Adrenal gland (tissue), 12 donors: ENCODE measurements around the gene SMURF2. TPM values are rescaled to one million over a fixed set of nuclear protein-coding genes. Genes with fewer than 3 reads are reported as not detected.
"Not testable (repeated sequence)": the region's sequence is repeated elsewhere in the genome, so short reads cannot be mapped to it uniquely, and the experiment has no call there.

Experiments used
- DNase-seq, 7 donors: peaks; one replicate each; pipeline ENCODE4 v3.0.0-alpha.2; 2019 to 2020
- H3K27ac ChIP-seq, 5 donors: fragments of 200-600 bp; sonication (generic) in 4 of 5; 1 replicate in 3 of 5; 2 replicates in 2 of 5; pipeline versions ENCODE4 v1.5.1 to v1.8.0; 2016 to 2020; ENCODE audit warnings: mild to moderate bottlenecking in 1 of 5
- H3K27me3 ChIP-seq: fragments of 200-600 bp; 2 replicates; pipeline ENCODE4 v1.8.0; 2021
- H3K36me3 ChIP-seq, 2 donors: fragments of 200-600 bp; replicated peaks in 1 of 2; 1 replicate in 1 of 2; 2 replicates in 1 of 2; pipeline versions ENCODE4 v1.5.1 to v1.8.0; 2018 to 2022
- H3K4me1 ChIP-seq, 2 donors: fragments of 200-600 bp; replicated peaks in 1 of 2; 1 replicate in 1 of 2; 2 replicates in 1 of 2; pipeline versions ENCODE4 v1.5.1 to v1.8.0; 2018 to 2021
- H3K4me3 ChIP-seq, 4 donors: fragments of 200-600 bp; sonication (generic) in 3 of 4; one replicate each; pipeline ENCODE4 v1.5.1; 2016 to 2018
- H3K9me3 ChIP-seq, 3 donors: fragments of 200-600 bp; sonication (generic) in 1 of 3; replicated peaks in 1 of 3; 1 replicate in 2 of 3; 2 replicates in 1 of 3; pipeline versions ENCODE4 v1.5.1 to v1.8.0; 2016 to 2021
- POLR2A ChIP-seq, 2 donors: fragments of 450-650 bp; IDR thresholded peaks; one replicate each; pipeline ENCODE4 v1.6.1; 2017; ENCODE audit warnings: antibody characterized with exemption in 2 of 2, mild to moderate bottlenecking in 2 of 2, moderate library complexity in 1 of 2
- WGBS, 4 donors: extraction: QIAGEN DNeasy Blood & Tissue Kit in 2 of 4; methylation state at CpG; one replicate each; pipeline versions ENCODE4 v1.1.5 to v1.1.7; 2013 to 2017; 5-methylcytosine and 5-hydroxymethylcytosine counted together
- intact Hi-C, 2 donors: fragments of 100-400 bp; cut with DNase I; formaldehyde crosslinking; loops; one replicate each; pipeline versions ENCODE4 v1.14.1 to v1.15.0; 2022 to 2023
- polyA plus RNA-seq, 3 donors: library from polyadenylated mRNA; stranded (reverse); fragments of 200-250 nt in 2 of 3; fragments of 350-450 nt in 1 of 3; fragmentation: Illumina TruSeq in 1 of 3; extraction: RNeasy Lipid Tissue Mini Kit (QIAGEN cat#74804) in 1 of 3; gene quantifications; one replicate each; pipeline ENCODE4 v1.2.3, GENCODE V29; 2013 to 2014
- total RNA-seq, 9 donors: library from RNA; depleted of rRNA in 4 of 9; stranded (reverse); fragments of >200 nt in 4 of 9; fragments of 120-200 nt in 1 of 9; fragmentation: NEBNext Ultra II Directional in 1 of 9; extraction: Animal tissue kit (Norgen Biotek cat#: 25700) in 1 of 9; gene quantifications; one replicate each; pipeline versions ENCODE4 v1.1.0 to v1.2.4, GENCODE V29; 2013 to 2023
- TF ChIP-seq, protein P1 (sequence below), 6 experiments: fragments of 450-650 bp in 4 of 6; fragments of 200-600 bp in 2 of 6; sonication (generic) in 1 of 6; IDR thresholded peaks; 1 replicate in 5 of 6; 2 replicates in 1 of 6; pipeline versions ENCODE4 v1.5.1 to v1.8.0; 2016 to 2021; ENCODE audit warnings: antibody characterized with exemption in 6 of 6, mild to moderate bottlenecking in 2 of 6, moderate library complexity in 1 of 6
- donor health status: healthy with polysubstance abuse.
- donor health status: Bipolar disorder and iron deficiency.
- donor health status: DM: yes; HTN: yes; CAD: no.
- donor health status: DM: no; HTN: no; CAD: no.
- donor health status: DM: no; HTN: no; CAD: no.
- donor health status: DM: yes; HTN: yes; CAD: no.

SMURF2 gene
- total and polyA plus RNA-seq, 12 donors: 7.7 to 36.9 (median 15.0) TPM

DNA sequence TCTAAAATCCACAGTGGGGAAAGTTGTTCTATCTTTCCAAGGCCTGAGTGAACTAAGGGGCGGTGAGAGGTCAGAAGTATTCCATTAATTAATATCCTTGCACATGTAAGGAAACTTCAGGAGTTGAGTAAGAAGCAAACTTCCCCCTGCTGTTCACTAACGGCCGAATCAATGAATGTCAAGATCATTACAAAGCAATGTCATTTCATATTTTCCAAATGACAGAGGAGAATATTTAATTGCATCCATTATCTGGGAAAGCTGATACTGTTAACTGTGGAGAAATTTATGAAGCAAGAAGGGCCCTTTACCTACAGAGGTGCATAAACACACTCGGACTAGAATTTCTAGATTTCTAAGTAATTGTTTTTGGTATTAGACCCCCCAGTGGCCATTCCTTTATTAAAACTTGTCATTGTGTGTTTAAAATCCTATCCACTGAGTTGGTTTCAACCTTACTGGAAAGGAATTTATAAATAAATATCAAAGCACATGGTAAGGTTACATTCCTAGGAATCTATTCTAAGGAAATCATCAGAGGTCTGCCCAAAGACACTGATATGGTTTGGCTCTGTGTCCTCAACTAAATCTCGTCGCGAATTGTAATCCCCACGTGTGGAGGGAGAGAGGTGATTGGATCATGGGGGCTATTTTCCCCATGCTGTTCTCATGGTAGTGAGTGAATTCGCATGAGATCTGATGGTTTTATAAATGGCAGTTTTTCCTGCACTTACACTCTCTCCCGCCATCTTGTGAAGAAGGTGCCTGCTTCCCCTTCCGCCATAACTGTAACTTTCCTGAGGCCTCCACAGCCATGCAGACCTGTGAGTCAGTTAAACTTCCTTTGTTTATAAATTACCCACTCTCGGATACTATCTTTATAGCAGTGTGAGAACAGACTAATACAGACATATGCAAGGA lies 20.4 kb upstream of the SMURF2 start:
- DNase-seq: no peak
- intact Hi-C loops: no loop called here
- TF ChIP-seq, protein P1, sequence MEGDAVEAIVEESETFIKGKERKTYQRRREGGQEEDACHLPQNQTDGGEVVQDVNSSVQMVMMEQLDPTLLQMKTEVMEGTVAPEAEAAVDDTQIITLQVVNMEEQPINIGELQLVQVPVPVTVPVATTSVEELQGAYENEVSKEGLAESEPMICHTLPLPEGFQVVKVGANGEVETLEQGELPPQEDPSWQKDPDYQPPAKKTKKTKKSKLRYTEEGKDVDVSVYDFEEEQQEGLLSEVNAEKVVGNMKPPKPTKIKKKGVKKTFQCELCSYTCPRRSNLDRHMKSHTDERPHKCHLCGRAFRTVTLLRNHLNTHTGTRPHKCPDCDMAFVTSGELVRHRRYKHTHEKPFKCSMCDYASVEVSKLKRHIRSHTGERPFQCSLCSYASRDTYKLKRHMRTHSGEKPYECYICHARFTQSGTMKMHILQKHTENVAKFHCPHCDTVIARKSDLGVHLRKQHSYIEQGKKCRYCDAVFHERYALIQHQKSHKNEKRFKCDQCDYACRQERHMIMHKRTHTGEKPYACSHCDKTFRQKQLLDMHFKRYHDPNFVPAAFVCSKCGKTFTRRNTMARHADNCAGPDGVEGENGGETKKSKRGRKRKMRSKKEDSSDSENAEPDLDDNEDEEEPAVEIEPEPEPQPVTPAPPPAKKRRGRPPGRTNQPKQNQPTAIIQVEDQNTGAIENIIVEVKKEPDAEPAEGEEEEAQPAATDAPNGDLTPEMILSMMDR (IDR thresholded peaks at IDR 0.05): no peak
- no peak for TF ChIP-seq POLR2A (IDR thresholded peaks at IDR 0.05)
- no peaks in the 10 kb centered on the region for H3K4me1 ChIP-seq
- no peak overlapping the region for H3K4me3 ChIP-seq
- no peaks in the 10 kb centered on the region for H3K36me3 ChIP-seq
- no peak overlapping the region for H3K27ac ChIP-seq
- H3K9me3 ChIP-seq: no peaks in the 10 kb centered on the region
- WGBS, 4 donors: 85 to 90% (median 88%) methylated on average over 12 of the region's 12 CpGs
- no peaks in the 10 kb centered on the region for H3K27me3 ChIP-seq

- 82 to 90% (median 85%) methylated on average over 9 to 10 of the region's 10 CpGs for WGBS, 4 donors
- peak in 1 of 7 donors; percentile 21 for DNase-seq
- H3K27me3 ChIP-seq: no peaks in the 10 kb centered on the region
- TF ChIP-seq, protein P1 (IDR thresholded peaks at IDR 0.05): no peak
- TF ChIP-seq POLR2A (IDR thresholded peaks at IDR 0.05): no peak
- intact Hi-C loops: loop anchor here in 1 of 2 donors (10.0 kb wide), 1 partner anchor 45 kb away; no protein-coding TSS in a partner anchor
- no peaks in the 10 kb centered on the region for H3K36me3 ChIP-seq
- H3K27ac ChIP-seq: no peak overlapping the region
- H3K4me3 ChIP-seq: no peak overlapping the region
- no peaks in the 10 kb centered on the region for H3K4me1 ChIP-seq
- H3K9me3 ChIP-seq: no peaks in the 10 kb centered on the region
These were observed 17.7 kb upstream of the SMURF2 start for GRCh38 chr17:64679710-64680216.

GRCh38 chr17:64676763-64677162 lies 14.7 kb upstream of the SMURF2 start:
- no peak for TF ChIP-seq POLR2A (IDR thresholded peaks at IDR 0.05)
- TF ChIP-seq, protein P1 (IDR thresholded peaks at IDR 0.05): no peak
- intact Hi-C loops: loop anchor here in 1 of 2 donors (10.0 kb wide), 1 partner anchor 48 kb away; no protein-coding TSS in a partner anchor
- H3K4me1 ChIP-seq: no peaks in the 10 kb centered on the region
- no peaks in the 10 kb centered on the region for H3K9me3 ChIP-seq
- no peaks in the 10 kb centered on the region for H3K36me3 ChIP-seq
- no peak for DNase-seq
- 55 to 65% (median 58%) methylated on average over 3 of the region's 3 CpGs for WGBS, 4 donors
- no peaks in the 10 kb centered on the region for H3K27me3 ChIP-seq
- H3K27ac ChIP-seq: no peak overlapping the region
- H3K4me3 ChIP-seq: no peak overlapping the region

- whole genome bisulfite sequencing, 4 donors: 71 to 79% (median 74%) methylated on average over 10 of the region's 10 CpGs
- H3K4me3 ChIP-seq, H3K9me3 ChIP-seq, H3K4me1 ChIP-seq, H3K27me3 ChIP-seq, H3K27ac ChIP-seq, H3K36me3 ChIP-seq: not testable (repeated sequence)
- intact Hi-C loops: loop anchor here in 1 of 2 donors (10.0 kb wide), 1 partner anchor 54 kb away; no protein-coding TSS in a partner anchor
- DNase-seq: peak in 1 of 7 donors; percentile 2
These were observed 8.9 kb upstream of the SMURF2 start for GRCh38 chr17:64670843-64671590.

DNA sequence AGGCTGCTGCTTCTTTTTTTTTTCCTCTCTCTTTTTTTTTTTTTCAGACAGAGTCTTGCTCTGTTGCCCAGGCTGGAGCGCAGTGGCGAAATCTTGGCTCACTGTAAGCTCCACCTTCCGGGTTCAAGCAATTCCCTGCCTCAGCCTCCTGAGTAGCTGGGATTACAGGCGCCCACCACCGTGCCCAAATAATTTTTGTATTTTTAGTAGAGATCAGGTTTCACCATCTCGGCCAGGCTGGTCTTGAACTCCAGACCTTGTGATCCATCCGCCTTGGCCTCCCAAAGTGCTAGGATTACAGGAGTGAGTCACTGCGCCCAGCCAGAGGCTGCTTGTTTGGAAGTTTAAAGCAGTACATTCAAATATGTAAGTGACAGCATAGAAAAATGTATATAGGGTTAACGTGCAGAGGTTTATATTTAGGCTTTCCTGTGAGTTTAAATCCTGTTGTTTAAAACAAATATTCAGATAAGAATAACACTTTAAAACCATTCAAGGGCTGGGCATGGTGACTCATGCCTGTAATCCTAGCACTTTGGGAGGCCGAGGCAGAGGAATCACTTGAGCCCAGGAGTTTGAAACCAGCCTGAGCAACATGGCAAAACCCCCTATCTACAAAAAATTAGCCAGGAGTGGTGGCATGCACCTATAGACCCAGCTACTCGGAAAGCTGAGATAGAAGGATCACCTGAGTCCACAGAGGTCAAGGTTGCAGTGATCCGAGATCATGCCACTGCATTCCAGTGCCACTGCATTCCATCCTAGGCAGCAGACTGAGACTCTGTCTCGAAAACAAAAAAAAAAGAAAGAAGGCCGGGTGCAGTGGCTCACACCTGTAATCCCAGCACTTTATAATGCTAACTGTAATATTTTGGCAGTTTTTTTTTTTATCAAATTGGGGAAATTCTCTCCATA lies 6.0 kb upstream of the SMURF2 start:
- H3K4me3 ChIP-seq, H3K36me3 ChIP-seq, intact Hi-C loops, H3K27ac ChIP-seq, H3K27me3 ChIP-seq, H3K9me3 ChIP-seq, H3K4me1 ChIP-seq: not testable (repeated sequence)
- DNase-seq: peak in 1 of 7 donors; percentile 41
- WGBS, 4 donors: 62 to 72% (median 67%) methylated on average over 14 of the region's 14 CpGs

- WGBS, 4 donors: 63 to 77% (median 66%) methylated on average over 6 of the region's 6 CpGs
- intact Hi-C loops, H3K27ac ChIP-seq, H3K36me3 ChIP-seq, H3K4me3 ChIP-seq, H3K9me3 ChIP-seq, H3K27me3 ChIP-seq: not testable (repeated sequence)
- peak in 1 of 7 donors; percentile 41 for DNase-seq
- peaks cover 9 to 12% of the 10 kb centered on the region in 2 donors for H3K4me1 ChIP-seq
These were observed 2.3 kb upstream of the SMURF2 start for GRCh38 chr17:64664299-64664981.
